HepG2 (cell line): ENCODE results near the gene ATP6V0E1. TPM values are rescaled to one million over a fixed set of nuclear protein-coding genes. Genes with fewer than 3 reads are reported as not detected.
A peak's percentile ranks its signal among the peaks of the same experiment; 100 is the strongest.

Experiments
- CENPT ChIP-seq: sonication (generic); formaldehyde crosslinking; IDR thresholded peaks from 2 replicates; pipeline ENCODE4 v1.8.0; 2022; ENCODE audit warnings: low read depth, mild to moderate bottlenecking, moderate library complexity, missing genetic modification reagents
- HMGA1 ChIP-seq: sonication (generic); formaldehyde crosslinking; conservative IDR thresholded peaks from 2 replicates; pipeline ENCODE4 v1.4.0; 2020; ENCODE audit warnings: missing genetic modification reagents
- IRX3 ChIP-seq: sonication (generic); formaldehyde crosslinking; IDR thresholded peaks from 2 replicates; pipeline ENCODE4 v1.8.1; 2023; ENCODE audit warnings: mild to moderate bottlenecking, low read depth, missing genetic modification reagents, borderline replicate concordance
- MIER3 ChIP-seq: IDR thresholded peaks from 2 replicates; pipeline ENCODE4 v1.6.1; 2016; ENCODE audit warnings: missing compliant biosample characterization, borderline replicate concordance
- REXO4 ChIP-seq: sonication (generic); formaldehyde crosslinking; IDR thresholded peaks from 2 replicates; pipeline ENCODE4 v1.8.0; 2022; ENCODE audit warnings: missing genetic modification reagents, mild to moderate bottlenecking, borderline replicate concordance
- TBX2 ChIP-seq: sonication (generic); formaldehyde crosslinking; IDR thresholded peaks from 2 replicates; pipeline ENCODE4 v1.5.0; 2020; ENCODE audit warnings: missing genetic modification reagents, mild to moderate bottlenecking, borderline replicate concordance
- ZNF121 ChIP-seq: sonication (generic); formaldehyde crosslinking; IDR thresholded peaks from 2 replicates; pipeline ENCODE4 v1.5.0; 2020; ENCODE audit warnings: mild to moderate bottlenecking, missing genetic modification reagents
- ZNF18 ChIP-seq: sonication (generic); formaldehyde crosslinking; IDR thresholded peaks from 2 replicates; pipeline ENCODE4 v1.8.0; 2022; ENCODE audit warnings: mild to moderate bottlenecking, missing genetic modification reagents; ENCODE audit not compliant: insufficient replicate concordance
- ZNF275 ChIP-seq: sonication (generic); formaldehyde crosslinking; IDR thresholded peaks from 2 replicates; pipeline ENCODE4 v1.8.0; 2022; ENCODE audit warnings: missing genetic modification reagents, mild to moderate bottlenecking, inconsistent platforms, borderline replicate concordance
- ZNF446 ChIP-seq: sonication (generic); formaldehyde crosslinking; IDR thresholded peaks from 2 replicates; pipeline ENCODE4 v1.5.0; 2020; ENCODE audit warnings: mild to moderate bottlenecking, missing genetic modification reagents
- ZNF567 ChIP-seq: sonication (generic); formaldehyde crosslinking; IDR thresholded peaks from 2 replicates; pipeline ENCODE4 v1.8.1; 2023; ENCODE audit warnings: mild to moderate bottlenecking, missing genetic modification reagents, borderline replicate concordance
- ZNF839 ChIP-seq: sonication (generic); formaldehyde crosslinking; IDR thresholded peaks from 2 replicates; pipeline ENCODE4 v1.4.0; 2020; ENCODE audit warnings: missing genetic modification reagents, mild to moderate bottlenecking, borderline replicate concordance
- polyA plus RNA-seq, 8 experiments: library from polyadenylated mRNA; depleted of rRNA in 3 of 8; stranded (reverse) in 7 of 8; unstranded in 1 of 8; fragments of >200 nt; fragmentation: Illumina TruSeq in 4 of 8; extraction: Trizol in 4 of 8; gene quantifications; 2 replicates each; pipeline versions ENCODE4 v1.2.1 to v1.2.3, GENCODE V29; 2011 to 2016; ENCODE audit warnings: low read depth in 4 of 8, missing spikeins in 1 of 8, mixed read lengths in 1 of 8; ENCODE audit not compliant: insufficient read depth in 1 of 8
- total RNA-seq, 5 experiments: library from RNA; depleted of rRNA; stranded (reverse); fragments of >200 nt; fragmentation: Illumina TruSeq; extraction: Trizol; gene quantifications; 2 replicates each; pipeline ENCODE4 v1.2.3, GENCODE V29; 2016; ENCODE audit warnings: low read depth in 1 of 5
- TF ChIP-seq, protein P1 (sequence below): IDR thresholded peaks from 2 replicates; pipeline ENCODE4 v1.6.1; 2016; ENCODE audit warnings: low read depth, missing genetic modification reagents, missing compliant biosample characterization
- TF ChIP-seq, protein P2 (sequence below): sonication (generic); formaldehyde crosslinking; IDR thresholded peaks from 2 replicates; pipeline ENCODE4 v1.5.1; 2020; ENCODE audit warnings: missing genetic modification reagents, mild to moderate bottlenecking, borderline replicate concordance
- TF ChIP-seq, protein P3 (sequence below): sonication (generic); formaldehyde crosslinking; IDR thresholded peaks from 2 replicates; pipeline ENCODE4 v1.4.0; 2020; ENCODE audit warnings: missing genetic modification reagents

Gene ATP6V0E1
- total and polyA plus RNA-seq, 2 of the 13 experiments (the other 11 are each of a cell fraction or from before 2014, with no cell fraction given): 143 to 215 TPM

DNA sequence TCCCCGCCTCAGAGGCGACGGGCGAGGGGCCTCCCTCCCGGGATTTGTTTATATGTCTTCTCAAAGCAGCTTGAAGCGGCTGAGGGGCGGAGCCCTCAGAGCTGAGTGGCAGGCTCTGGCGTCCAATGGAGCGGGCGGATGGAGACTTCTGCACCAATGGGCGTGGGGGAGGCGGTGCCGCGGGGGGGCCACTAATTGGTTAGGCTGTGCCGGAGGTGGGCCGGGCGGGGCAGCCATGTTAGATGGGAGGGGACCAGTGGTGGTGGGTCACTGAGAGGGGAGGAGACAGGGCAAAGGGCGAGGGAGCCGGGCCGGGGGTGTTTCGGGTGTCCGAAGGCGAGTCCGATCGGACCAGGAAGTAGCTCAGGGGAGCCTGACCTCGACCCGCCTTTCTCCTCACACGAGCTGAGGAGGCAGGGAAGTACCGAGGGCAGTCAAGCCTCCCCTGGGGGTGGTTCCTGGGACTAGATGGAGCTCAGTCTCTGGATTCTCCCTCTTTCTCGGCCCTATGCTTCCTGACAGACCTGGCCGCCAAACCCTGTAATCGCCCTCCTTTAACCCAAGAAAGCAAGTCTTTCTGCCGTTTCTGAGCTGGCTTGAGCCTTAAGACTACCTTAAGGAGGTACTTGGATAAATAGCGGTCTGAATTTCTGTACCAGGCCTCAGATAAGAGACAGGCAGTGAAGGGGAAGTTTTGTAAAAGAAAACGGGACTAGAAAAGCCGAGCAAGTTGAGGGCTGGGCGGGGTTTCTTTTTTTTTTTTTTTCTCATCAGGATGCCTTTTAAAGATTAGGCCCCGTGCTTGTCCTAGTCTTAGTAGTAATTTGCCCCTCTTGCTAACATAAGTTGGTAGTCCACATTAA lies 73.7 kb downstream of the ATP6V0E1 start (continued):
- TF ChIP-seq ZNF18 (CRISPR knock-in tag): no peak
- TF ChIP-seq REXO4 (CRISPR knock-in tag): no peak
- no peak for TF ChIP-seq ZNF121 (CRISPR knock-in tag)
- no peak for TF ChIP-seq ZNF567 (CRISPR knock-in tag)
- no peak for TF ChIP-seq HMGA1
- TF ChIP-seq IRX3: 0 out of 2 replicates have a peak, but pooled peaks have one; percentile 31
- no peak for TF ChIP-seq ZNF446 (CRISPR knock-in tag)
- no peak for TF ChIP-seq CENPT (CRISPR knock-in tag)
- 0 out of 2 replicates have a peak, but pooled peaks have one; percentile 47 for TF ChIP-seq MIER3 (CRISPR knock-in tag)
- no peak for TF ChIP-seq ZNF839 (CRISPR knock-in tag)
- TF ChIP-seq ZNF275: no peak
- TF ChIP-seq TBX2 (CRISPR knock-in tag): peak; percentile 59
- TF ChIP-seq, protein P1, sequence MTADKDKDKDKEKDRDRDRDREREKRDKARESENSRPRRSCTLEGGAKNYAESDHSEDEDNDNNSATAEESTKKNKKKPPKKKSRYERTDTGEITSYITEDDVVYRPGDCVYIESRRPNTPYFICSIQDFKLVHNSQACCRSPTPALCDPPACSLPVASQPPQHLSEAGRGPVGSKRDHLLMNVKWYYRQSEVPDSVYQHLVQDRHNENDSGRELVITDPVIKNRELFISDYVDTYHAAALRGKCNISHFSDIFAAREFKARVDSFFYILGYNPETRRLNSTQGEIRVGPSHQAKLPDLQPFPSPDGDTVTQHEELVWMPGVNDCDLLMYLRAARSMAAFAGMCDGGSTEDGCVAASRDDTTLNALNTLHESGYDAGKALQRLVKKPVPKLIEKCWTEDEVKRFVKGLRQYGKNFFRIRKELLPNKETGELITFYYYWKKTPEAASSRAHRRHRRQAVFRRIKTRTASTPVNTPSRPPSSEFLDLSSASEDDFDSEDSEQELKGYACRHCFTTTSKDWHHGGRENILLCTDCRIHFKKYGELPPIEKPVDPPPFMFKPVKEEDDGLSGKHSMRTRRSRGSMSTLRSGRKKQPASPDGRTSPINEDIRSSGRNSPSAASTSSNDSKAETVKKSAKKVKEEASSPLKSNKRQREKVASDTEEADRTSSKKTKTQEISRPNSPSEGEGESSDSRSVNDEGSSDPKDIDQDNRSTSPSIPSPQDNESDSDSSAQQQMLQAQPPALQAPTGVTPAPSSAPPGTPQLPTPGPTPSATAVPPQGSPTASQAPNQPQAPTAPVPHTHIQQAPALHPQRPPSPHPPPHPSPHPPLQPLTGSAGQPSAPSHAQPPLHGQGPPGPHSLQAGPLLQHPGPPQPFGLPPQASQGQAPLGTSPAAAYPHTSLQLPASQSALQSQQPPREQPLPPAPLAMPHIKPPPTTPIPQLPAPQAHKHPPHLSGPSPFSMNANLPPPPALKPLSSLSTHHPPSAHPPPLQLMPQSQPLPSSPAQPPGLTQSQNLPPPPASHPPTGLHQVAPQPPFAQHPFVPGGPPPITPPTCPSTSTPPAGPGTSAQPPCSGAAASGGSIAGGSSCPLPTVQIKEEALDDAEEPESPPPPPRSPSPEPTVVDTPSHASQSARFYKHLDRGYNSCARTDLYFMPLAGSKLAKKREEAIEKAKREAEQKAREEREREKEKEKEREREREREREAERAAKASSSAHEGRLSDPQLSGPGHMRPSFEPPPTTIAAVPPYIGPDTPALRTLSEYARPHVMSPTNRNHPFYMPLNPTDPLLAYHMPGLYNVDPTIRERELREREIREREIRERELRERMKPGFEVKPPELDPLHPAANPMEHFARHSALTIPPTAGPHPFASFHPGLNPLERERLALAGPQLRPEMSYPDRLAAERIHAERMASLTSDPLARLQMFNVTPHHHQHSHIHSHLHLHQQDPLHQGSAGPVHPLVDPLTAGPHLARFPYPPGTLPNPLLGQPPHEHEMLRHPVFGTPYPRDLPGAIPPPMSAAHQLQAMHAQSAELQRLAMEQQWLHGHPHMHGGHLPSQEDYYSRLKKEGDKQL (CRISPR knock-in tag): no peak
- TF ChIP-seq, protein P2, sequence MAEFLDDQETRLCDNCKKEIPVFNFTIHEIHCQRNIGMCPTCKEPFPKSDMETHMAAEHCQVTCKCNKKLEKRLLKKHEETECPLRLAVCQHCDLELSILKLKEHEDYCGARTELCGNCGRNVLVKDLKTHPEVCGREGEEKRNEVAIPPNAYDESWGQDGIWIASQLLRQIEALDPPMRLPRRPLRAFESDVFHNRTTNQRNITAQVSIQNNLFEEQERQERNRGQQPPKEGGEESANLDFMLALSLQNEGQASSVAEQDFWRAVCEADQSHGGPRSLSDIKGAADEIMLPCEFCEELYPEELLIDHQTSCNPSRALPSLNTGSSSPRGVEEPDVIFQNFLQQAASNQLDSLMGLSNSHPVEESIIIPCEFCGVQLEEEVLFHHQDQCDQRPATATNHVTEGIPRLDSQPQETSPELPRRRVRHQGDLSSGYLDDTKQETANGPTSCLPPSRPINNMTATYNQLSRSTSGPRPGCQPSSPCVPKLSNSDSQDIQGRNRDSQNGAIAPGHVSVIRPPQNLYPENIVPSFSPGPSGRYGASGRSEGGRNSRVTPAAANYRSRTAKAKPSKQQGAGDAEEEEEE (CRISPR knock-in tag): no peak
- TF ChIP-seq, protein P3, sequence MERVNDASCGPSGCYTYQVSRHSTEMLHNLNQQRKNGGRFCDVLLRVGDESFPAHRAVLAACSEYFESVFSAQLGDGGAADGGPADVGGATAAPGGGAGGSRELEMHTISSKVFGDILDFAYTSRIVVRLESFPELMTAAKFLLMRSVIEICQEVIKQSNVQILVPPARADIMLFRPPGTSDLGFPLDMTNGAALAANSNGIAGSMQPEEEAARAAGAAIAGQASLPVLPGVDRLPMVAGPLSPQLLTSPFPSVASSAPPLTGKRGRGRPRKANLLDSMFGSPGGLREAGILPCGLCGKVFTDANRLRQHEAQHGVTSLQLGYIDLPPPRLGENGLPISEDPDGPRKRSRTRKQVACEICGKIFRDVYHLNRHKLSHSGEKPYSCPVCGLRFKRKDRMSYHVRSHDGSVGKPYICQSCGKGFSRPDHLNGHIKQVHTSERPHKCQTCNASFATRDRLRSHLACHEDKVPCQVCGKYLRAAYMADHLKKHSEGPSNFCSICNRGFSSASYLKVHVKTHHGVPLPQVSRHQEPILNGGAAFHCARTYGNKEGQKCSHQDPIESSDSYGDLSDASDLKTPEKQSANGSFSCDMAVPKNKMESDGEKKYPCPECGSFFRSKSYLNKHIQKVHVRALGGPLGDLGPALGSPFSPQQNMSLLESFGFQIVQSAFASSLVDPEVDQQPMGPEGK: peak; percentile 92
